CD4-positive, alpha-beta T cell treated with Interleukin-4 for 4 hours (primary cell): Measurements from ENCODE around the gene TMEM9.

Experiments
- DNase-seq: peaks from one replicate; pipeline ENCODE4 v3.0.0-alpha.2; 2020

The TMEM9 gene

DNA sequence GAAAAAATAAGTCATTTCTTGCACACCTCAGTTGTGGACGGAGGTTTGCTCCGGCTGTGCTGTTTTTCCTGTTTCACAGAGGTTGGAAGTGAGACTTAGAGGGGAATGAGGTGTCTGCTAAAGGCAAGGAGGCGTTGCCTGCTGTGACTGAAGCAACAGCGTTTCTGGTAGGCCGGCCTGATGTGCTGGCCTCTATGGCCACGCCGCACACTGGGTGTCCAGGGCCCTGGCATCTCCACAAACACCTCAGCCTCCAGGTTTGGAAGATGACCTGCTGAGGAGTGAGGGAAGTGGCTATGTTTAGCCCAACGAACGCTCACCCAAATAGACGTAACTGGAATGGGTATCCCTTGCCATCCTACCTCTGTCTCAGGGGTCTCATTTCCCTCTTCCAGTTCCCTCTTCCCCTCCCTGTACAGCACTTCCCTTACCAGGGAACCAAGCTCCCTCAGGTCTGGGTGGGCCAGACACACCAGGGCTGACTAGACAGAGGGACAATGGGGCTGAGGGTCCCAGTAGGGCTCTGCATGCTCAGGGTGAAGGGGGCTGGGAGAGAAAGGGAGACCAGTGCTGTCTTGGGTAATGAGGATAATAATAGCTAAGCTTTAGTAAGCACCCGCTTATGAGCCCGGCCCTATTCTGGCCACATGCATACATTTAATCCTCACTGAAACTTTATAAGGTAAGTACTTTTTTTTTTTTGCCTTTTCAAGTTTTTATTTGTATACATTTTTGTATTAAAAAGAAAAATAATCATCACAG, 53.9 kb downstream of the TMEM9 start:
- no peak for DNase-seq

DNA sequence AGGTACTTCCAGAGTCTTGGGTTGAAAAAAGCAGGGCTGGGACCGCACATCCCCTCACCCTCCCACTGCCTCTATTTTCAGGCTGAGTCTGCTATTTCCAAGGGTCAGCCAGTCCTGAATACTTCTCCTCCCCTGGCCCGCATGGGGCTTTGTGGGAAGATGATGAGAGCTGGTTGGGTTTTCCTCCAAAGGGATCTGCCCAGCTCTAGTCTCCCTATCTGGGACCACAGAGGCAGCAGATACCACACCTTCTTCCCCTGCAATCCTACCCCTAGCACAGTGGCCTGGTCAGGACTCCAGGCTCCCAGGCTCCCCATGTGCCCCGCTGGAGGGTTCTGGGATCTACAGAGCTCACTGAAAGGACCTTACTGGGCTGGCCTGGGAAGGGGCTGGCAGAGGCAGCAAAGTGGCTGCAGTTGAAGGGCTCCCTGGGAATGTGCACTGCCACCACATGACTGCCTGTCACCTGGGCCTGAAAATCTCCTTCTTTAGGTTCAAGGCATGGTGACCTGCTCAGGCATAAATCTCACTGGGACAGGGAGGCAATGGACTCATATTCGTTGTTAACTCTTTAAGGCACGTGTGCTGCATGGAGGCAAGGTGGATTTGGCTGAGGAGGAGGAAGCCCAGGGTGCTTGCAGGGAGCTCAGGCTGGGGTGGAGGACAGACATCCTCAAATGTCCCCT, 55.1 kb downstream of the TMEM9 start:
- DNase-seq, result no peak

DNA sequence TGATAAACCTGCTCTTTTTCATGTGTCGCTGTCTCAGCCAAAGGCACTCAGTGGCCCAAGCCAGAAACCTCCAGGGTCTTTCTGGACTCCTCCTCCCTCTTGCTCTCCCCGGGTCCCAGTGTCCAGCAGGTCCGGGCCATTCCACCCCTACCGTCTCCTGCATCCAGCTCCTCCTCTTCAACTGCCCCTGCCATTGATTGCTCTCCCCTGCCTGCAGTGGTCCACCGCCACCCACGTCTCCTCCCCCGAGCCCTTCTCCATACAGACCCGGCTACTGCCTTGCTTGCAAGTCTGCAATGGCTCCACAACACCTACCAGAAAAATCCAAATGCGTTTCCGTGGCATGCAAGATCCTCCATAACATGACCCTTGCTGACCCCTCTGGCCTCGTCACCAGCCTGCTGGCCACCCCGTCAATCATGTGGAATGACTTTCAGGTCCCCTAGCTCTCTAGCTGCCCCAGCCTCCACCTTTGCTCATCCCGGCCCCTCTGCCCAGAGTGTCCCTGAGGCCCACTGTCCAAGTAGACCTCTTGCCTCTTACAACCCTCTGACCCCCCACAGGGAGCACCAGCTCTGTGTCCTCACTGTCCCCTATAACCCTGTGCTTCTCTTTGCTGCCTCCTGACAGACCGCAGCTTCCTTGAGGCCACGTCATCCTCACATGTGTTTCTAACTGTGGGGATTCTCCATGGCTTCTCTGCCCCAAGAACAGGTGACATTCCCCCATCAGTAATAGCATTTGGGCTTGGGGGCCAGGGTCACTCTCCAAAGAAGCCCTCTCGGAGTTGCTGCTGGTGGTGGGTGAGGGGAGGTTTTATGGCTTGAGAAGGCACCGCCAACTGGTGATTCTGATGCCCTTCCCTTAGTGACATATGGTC, 57.1 kb downstream of the TMEM9 start:
- no peak for DNase-seq

DNA sequence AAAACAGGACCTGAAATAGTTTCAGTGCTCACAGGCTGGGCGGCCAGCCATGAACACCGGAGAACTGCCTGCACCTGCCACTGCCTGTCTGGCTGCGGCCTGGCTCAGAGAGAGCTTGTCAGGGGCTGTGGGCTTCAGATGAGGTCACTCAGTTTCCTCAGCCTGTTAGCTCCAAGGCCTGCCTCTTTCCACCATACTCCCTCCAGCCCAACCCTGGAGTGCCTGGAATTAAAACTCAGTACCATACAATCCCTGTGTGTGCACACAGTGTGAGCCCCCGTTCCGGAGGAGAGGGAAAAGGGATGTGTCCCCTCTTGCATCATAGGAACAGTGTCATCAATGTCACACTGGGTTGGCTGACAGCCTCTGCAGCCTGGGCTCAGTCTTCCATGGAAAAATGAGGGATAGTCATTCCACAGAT, 58.2 kb downstream of the TMEM9 start:
- no peak for DNase-seq

DNA sequence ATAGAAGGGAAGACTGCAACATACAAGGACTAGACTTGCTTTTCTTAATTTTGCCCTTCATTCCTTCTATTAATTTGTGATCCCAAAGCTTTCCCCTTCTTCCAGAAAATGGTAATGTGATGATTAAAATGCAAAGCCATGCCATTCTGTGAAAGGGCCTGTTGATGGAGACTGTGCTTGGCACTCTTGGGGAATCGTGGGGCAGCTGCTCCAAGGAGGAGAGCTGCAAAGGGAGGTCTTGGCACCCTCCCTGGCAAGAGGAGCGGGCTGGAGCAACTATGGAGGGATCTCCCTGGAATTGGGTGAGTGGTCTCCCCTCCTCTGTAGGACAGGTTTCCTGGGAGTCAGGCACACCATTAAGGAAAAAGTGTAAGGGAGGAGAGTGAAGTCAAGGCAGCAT, 58.7 kb downstream of the TMEM9 start:
- no peak for DNase-seq

DNA sequence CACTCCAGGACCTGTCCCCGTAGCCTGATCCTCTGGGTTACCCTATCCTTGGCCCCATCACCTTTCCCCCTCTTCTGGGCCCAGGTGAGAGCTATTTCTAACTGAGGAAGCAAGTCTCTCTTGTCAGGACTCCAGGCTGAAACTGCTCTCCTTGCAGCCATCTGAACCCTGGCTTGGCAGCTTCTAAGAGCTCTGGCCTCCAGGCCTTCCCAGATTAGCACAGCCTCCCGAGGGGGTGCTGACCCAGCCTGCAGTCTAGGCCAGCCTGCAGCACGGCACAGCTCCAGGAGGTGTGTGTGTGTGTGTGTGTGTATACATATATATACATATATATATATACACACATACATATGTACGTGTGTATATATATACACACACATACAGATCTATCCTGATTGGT, 59.4 kb downstream of the TMEM9 start:
- DNase-seq, result no peak

DNA sequence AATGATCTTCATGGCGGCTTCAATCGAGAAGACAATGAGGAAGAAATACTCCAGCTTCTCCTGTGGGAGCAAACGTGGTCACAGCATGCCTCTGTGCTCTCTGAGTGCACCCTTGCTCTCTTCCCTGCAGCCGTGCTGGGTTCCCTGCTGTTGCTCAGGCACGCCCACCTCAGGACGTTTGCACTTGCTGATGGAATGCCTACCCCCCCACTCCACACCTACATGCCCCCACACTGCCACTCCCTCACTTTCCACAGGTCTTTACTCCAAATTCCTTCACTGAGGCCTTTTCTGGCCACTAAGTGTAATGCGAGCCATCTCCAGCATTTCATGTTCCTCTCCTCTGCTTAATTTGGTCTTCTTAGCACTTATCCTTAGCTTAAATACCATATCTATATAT, 60.3 kb downstream of the TMEM9 start:
- no peak for DNase-seq

DNA sequence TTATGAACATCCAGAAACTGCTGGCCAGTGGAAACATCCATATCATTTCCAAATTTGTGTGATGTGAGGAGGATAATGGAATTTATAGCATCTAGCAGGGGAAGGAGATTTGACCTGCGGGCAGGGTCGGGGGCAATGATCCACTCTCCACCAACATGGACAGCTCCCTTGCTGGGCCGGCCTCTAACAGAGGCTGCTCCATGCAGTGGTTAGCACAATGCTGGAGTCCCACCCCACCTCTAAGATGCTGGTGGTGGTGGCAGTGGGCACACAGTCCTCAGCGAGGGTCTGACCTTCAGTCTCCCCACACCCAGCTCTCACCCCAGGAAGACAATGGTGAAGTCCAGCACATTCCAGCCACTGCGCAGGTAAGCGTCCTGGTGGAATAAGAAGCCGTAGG, 60.7 kb downstream of the TMEM9 start:
- no peak for DNase-seq

DNA sequence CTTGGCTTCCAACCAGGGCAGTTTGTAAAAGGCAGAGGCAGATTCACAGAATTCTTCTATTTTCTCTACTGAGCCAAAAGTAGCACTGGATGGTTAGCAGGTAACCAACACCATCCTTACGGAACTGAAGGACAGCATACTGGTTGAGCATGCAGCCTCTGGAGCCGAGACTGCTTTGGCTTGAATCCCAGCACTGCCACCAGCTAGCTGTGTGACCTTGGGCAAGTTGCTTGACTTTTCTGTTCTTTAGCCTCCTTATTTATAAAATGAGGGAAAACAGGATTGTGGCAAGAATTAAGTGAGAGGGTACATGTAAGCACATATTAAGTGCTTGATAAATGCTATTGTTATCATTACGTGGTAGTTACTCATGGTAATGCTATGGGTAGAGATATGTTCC, 61.5 kb downstream of the TMEM9 start:
- DNase-seq, result no peak

DNA sequence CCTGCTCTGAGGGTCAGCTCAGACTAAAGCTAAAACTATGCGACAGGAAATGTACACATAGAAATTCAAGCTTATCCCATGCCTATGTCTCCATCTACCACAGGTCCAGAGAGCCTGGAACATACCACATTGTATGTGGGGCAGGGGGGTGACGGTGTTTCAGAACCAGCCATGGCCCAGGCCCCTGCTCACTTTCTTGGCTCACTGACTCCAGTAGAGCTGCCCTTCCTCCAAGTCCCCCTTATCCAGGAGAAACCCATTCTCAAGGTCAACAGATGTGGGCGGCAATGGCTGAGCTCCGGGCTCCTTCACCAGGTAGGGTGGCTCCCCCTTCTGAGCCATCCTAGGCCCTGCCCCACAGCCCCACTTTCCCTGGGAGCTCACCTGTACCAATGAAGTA, 63.0 kb downstream of the TMEM9 start:
- no peak for DNase-seq

DNA sequence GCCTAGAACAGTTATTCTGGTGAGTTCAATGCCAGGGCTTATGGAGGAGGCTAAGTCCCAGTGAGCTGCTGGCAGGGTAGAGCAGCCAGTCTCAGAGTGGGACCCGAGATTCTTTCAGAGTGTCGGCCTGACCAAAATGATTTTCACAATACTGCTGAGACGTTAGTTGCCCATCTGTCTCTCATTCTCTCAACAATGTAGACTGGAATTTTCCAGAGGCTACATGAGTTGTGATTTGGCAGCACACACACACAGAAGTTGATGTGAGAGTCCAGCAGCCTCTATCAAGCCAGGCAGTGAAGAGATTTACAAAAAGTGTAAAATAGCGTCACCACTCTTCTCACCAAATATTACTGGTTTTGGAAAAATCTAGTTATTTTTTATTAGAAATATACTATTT, 63.7 kb downstream of the TMEM9 start:
- DNase-seq, result no peak

DNA sequence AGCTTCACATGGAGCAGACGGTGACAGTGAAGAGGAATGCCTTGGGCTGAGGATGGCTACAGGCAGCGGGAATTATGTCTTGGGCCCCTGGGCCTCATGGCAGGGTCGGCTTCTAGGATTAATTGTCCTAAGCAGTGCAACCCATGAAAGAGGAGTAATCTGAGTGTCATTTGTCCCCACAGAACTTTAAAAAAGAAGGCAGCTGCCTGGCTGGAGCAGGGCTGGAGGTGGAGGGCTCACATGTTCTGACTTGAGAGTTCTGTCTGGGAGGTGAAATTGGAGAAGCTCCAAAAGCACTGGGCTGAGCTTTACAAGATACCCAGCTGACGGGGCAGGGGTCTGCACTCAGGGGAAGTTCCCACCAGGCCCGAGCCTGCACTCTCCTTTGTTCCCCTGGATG, 64.7 kb downstream of the TMEM9 start:
- DNase-seq, result no peak

DNA sequence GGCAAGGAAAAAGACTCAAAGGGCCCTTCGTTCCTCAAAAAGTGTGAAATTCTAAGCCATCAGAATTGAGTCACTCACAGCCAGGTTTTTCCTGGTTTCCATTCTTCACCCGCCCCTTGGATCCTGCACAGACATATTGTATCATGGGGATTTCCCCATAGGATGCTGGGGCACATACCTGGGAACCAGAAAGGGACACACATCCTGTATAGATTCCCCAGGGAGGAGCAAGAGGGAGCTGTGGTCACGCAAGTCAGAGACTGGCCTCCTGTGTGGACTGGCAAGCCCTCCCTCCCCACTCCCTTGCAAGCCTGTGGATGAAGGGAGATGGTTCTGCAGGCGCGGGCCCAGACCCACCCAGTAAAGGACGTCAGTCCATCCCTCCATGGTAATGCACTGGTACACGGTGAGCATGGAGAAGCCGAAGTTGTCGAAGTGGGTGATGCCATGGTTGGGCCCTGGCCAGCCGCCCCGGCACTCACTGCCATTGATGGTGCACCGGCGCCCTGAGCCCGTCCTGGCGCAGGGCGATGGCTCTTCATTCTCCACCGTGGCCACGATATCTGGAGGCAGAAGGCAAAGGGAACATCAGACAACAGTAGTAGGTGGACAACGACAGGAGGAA, 65.3 kb downstream of the TMEM9 start:
- DNase-seq, result no peak

DNA sequence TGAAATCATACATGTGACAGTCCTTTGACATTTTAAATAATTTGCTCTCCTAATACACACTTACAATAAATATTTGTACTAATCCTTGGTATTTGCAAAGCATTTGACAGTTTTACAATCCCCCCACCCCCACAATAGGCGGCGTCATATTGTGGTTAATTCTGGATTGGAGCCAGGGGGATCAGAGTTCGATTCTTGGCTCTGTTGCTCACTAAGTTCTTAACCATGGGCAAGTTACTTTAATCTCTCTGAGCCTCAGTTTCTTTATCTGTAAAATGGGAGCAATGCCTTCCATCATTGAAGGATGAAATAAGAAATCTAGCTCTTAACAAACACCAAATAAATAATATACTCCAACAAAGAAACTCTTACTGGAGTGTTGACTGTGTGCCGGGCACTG, 65.9 kb downstream of the TMEM9 start:
- no peak for DNase-seq

DNA sequence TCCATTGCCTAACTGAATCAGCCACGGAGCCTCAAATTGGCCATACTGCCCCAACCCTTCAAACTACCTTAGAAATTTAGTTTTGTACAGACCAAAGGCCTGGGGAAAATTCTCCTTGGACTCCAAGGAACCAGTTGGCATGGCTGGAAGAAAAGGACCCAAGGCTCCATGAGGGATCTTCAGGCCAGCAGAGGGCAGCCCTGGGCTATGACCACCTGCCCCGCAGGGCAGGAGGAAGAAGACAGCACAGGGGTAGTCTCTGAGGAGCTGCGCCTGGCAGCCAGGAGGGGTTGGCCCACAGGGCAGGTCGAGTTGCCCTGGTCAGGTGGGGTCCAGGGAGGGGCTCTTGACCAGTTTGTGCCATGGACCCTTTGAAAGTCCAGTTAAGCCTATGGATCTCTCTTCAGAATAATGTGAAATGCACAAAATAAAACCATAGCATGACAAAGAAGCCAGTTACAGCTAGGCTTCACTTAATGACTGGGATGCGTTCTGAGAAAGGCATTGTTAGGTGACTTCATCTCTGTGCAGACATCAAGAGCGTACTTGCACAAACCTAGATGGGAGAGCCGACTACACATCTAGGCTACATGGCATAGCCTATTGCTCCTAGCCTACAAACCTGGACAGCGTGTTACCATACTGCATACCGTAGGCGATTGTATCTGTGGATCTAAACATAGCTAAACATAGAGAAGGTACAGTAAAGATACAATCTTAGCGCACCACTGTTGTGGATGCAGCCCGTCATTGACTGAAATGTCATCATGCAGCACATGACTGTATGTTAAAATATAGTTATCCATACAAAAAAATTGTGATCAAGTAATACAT, 68.2 kb downstream of the TMEM9 start:
- DNase-seq, result peak; percentile 23
